Thyroid gland (tissue), 4 donors: ENCODE data around the gene DNAH9.
"Not testable (repeated sequence)": the region's sequence is repeated elsewhere in the genome, so short reads cannot be mapped to it uniquely, and the experiment has no call there.

Source experiments
- CTCF ChIP-seq, 6 experiments: fragments of 200-600 bp in 3 of 6; fragments of 450-650 bp in 3 of 6; sonication (generic) in 3 of 6; IDR thresholded peaks; one replicate each; pipeline ENCODE4 v1.5.1; 2016 to 2019; ENCODE audit warnings: antibody characterized with exemption in 6 of 6, mild to moderate bottlenecking in 2 of 6, inconsistent platforms in 1 of 6, moderate library complexity in 1 of 6
- POLR2A ChIP-seq, 2 donors: fragments of 450-650 bp; IDR thresholded peaks; one replicate each; pipeline ENCODE4 v1.6.1; 2017; ENCODE audit warnings: antibody characterized with exemption in 2 of 2, mild to moderate bottlenecking in 2 of 2, moderate library complexity in 1 of 2

GRCh38 chr17:11949571-11949970, 351.3 kb downstream of the DNAH9 start:
- TF ChIP-seq CTCF, POLR2A (IDR thresholded peaks at IDR 0.05): not testable (repeated sequence)
